HG02852 (cell line): ENCODE measurements around the gene IL18BP.

Experiments used
- ATAC-seq: cut with Tn5 transposase; IDR thresholded peaks from one replicate; pipeline ENCODE4 v1.9.1; 2021; ENCODE audit warnings: mild to moderate bottlenecking, moderate library complexity; ENCODE audit not compliant: unreplicated experiment

Gene IL18BP

GRCh38 chr11:72010529-72011233, 12.0 kb downstream of the IL18BP start:
- no peak for ATAC-seq

- ATAC-seq: no peak
Observed at GRCh38 chr11:72012091-72012630, 13.5 kb downstream of the IL18BP start.

DNA sequence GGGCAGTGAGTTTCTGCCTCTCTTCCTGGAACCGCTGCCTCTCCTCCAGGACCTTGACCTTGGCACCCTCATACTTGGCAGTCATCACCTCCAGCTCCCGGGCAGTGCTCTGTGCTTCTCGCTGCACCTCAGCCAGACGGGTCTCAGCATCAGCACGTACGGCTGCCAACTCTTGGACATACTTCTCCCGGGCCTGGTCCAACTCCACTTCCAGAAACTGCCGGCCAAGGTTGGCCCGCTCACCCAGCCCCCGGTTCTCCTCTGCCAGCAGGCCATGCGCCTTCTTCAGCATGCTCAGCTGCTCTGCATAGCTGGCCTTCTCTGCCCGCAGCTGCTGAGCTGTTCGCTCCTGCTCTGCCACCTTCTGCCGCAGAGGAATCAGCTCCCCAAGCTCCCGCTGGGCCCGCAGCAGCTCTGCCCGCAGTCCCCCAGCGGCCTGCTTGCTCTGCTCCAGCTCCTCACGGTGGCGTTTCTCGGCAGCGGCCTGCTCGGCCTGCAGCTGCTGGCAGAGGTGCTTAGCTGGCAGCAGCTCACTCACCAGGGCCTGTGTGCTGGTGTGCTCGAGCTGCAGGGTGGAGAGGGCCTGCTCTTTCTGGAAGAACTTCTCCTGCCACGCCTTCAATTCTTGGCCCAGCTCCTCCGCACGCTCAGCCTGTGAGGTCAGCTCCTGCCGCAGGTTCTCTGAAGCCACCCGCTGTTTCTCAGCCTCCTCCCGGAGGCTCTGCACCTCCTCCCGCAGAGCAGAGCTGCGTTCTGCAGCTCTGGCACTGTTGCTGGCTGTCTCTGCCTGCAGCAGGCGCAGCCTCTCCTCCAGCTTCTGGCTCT, 14.4 kb downstream of the IL18BP start:
- no peak for ATAC-seq

- no peak for ATAC-seq
Observed at GRCh38 chr11:72013765-72014711, 15.3 kb downstream of the IL18BP start.

DNA sequence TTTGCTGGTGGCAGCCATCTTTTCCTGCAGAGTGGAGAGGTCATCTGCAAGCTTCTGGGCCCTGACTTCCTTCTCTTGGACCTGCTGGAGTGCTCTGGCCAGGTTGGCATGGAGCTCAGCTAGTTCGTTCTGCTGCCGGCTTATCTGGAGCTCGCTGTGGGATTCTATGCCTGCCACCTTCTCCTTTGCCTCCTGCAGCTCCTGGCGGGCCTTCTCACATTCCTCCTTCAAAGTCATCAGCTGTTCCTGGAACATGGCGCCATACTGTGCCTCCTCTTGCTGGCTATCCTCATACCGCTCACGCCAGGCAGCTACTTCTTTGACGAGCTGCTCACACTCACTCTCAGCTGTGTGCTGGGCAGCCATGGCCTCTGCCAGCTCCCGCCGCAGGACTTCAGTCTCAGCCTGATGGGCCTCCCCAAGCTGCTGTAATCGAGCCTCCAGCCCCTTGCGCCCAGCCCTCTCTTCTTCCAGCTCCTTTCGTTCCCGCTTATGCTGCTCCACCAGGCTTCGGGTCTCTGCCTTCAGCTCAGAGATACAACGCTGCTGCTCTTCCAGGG, 16.1 kb downstream of the IL18BP start:
- no peak for ATAC-seq

GRCh38 chr11:72015511-72016061, 16.9 kb downstream of the IL18BP start:
- ATAC-seq: no peak

- ATAC-seq: no peak
Observed at GRCh38 chr11:72018171-72018570, 19.5 kb downstream of the IL18BP start.

DNA sequence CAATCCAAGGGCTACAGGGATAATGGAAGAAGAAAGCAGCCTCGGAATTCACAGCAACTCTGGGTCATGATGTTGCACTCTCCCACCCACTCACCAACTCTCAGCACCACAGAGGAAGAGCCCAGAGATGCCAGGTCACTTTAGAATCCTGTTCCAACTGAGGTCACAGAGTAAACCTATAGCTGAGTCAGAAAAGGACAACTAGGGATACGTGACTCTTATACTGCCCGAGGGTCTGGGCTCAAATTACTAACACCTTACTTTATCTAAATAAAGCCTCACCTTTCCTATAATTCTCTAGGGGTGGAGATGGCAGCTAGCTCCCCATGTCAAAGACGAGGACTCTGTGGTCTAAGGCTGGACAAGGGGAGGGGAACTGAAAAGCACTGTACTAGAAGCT, 24.6 kb downstream of the IL18BP start:
- no peak for ATAC-seq

- no peak for ATAC-seq
Observed at GRCh38 chr11:72024069-72024754, 25.5 kb downstream of the IL18BP start.

- ATAC-seq: no peak
Observed at GRCh38 chr11:72026090-72026489, 27.4 kb downstream of the IL18BP start.

GRCh38 chr11:72030472-72031045, 31.9 kb downstream of the IL18BP start:
- ATAC-seq: no peak

DNA sequence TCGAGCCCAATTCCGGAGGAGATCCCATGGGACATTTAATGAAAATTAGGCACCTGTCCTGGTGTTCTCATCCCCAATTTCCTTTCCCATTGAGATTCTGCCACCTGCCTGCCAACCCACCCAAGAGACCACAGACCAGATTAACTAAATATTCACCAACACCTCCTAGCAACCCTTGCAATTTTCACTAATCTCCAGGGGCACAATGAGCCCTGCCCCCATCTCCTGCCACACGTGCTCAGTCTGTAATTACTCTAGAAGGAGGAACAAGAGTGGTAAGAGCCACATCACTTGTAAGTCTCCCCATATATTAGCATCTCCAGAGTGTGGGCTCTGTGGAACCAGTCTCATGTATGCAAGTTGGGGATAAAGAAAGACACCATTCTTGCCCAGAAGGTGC, 38.0 kb downstream of the IL18BP start:
- ATAC-seq: no peak

DNA sequence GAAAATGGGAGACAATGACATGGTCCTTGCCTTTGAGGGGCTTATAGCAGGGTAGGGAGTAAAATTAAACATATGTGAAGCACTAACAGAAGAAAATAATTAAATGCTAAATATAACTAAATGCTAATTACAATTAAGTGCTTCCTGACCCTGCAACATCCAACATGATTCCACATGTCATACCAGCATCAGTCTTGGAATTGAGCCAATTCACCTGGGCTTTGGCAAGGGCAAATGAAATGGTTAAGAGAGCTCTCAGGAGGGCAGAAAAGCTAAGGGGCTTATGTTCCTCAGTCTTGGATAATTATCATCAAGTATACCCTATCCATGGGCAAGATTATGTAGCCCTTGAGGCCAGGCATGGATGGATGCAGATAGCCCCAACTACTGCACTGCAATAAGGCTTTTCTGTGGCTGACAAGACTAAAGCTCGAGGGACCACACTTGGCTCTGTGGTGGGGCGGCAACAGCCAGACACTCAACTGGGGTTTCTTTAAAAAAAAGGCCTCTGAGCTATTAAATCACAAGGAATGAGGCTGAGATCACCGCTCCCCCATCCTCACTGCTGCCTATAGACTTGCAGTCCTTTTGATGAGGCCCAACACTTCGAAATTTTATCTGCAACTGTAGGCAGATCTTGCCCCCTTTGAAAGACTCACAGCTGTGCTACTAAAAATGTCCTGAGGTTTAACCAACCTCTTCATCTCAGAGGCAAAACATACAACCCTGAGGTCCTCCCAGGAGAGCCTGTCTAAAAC, 39.0 kb downstream of the IL18BP start:
- ATAC-seq: no peak

- no peak for ATAC-seq
Observed at GRCh38 chr11:72038491-72038890, 39.8 kb downstream of the IL18BP start.

GRCh38 chr11:72039031-72039855, 40.5 kb downstream of the IL18BP start:
- no peak for ATAC-seq

GRCh38 chr11:72039856-72040401, 41.2 kb downstream of the IL18BP start:
- ATAC-seq: no peak
